Epithelial cell of alveolus of lung (primary cell): ENCODE data around the gene SEMA6D. TPM values are rescaled to one million over a fixed set of nuclear protein-coding genes. Genes with fewer than 3 reads are reported as not detected.

Source experiments
- total RNA-seq: library from RNA; depleted of rRNA; stranded (reverse); fragments of >200 nt; gene quantifications from 2 replicates; pipeline ENCODE4 v1.2.1, GENCODE V29; 2015

SEMA6D gene, protein sequence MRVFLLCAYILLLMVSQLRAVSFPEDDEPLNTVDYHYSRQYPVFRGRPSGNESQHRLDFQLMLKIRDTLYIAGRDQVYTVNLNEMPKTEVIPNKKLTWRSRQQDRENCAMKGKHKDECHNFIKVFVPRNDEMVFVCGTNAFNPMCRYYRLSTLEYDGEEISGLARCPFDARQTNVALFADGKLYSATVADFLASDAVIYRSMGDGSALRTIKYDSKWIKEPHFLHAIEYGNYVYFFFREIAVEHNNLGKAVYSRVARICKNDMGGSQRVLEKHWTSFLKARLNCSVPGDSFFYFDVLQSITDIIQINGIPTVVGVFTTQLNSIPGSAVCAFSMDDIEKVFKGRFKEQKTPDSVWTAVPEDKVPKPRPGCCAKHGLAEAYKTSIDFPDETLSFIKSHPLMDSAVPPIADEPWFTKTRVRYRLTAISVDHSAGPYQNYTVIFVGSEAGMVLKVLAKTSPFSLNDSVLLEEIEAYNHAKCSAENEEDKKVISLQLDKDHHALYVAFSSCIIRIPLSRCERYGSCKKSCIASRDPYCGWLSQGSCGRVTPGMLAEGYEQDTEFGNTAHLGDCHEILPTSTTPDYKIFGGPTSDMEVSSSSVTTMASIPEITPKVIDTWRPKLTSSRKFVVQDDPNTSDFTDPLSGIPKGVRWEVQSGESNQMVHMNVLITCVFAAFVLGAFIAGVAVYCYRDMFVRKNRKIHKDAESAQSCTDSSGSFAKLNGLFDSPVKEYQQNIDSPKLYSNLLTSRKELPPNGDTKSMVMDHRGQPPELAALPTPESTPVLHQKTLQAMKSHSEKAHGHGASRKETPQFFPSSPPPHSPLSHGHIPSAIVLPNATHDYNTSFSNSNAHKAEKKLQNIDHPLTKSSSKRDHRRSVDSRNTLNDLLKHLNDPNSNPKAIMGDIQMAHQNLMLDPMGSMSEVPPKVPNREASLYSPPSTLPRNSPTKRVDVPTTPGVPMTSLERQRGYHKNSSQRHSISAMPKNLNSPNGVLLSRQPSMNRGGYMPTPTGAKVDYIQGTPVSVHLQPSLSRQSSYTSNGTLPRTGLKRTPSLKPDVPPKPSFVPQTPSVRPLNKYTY
- total RNA-seq = 7.2 and 21.0 TPM in 2 replicates

DNA sequence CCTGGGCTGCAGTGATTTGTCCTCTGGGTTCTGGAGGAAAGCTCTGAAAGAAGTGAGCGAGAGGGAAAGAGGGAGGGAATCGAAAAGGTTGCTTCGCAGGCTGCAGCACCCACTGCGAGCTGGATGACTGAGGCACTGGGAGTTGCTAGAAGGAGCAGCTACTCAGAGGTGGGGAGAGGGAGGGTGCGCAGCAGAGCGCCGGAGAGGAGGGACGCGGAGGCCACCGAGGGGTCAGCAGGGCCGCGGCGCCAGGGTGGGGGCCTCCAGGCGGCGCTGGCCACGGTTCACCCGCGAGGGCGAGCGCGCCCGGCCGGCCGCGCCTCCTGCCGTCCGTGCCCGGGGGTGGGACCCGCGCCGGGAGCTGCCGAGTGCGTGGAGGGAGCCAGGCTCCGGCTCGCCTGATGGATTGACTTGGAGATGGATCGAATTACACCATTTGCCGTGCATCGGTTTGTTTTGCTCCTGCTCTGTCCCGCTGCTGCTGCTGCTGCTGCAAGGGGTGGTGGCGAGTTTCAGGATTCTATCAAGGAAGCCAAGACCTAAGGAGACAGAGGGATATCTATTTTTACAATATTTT, at the start of gene SEMA6D:
TSS of gene SEMA6D (plus strand) at position 470 of the 577 bp plus-strand sequence. CDS start 42,294 bp downstream, outside the sequence.

